Activated naive CD8-positive, alpha-beta T cell treated with anti-CD3 and anti-CD28 coated beads, Interleukin-2, amount 10 ng/mL, durations not matched to agents 7 days and 5 days (primary cell): Measurements from ENCODE around the gene CXCR6. TPM values are rescaled to one million over a fixed set of nuclear protein-coding genes. Genes with fewer than 3 reads are reported as not detected.

Source experiments
- ATAC-seq: fragments of 150-1000 bp; cut with Tn5 transposase; one replicate; pipeline ENCODE4 v1.10.0; 2021; ENCODE audit warnings: low read depth, moderate library complexity
- POLR2A ChIA-PET: fragments of 350-600 bp; sonication (Branson Sonifier 250); formaldehyde crosslinking; loops from one replicate; lab custom pipeline; 2021; ENCODE audit warnings: antibody characterized with exemption; lab: Charles Lee
- DNase-seq: peaks from one replicate; pipeline ENCODE4 v3.0.0; 2021
- H3K27ac Mint-ChIP-seq: one replicate; pipeline ENCODE4 v1.8.0; 2022; ENCODE audit warnings: mild to moderate bottlenecking, mixed read lengths
- H3K27me3 Mint-ChIP-seq: one replicate; pipeline ENCODE4 v1.8.0; 2022; ENCODE audit warnings: mild to moderate bottlenecking, moderate library complexity, mixed read lengths
- H3K36me3 Mint-ChIP-seq: one replicate; pipeline ENCODE4 v1.8.0; 2021; ENCODE audit warnings: mild to moderate bottlenecking, mixed read lengths
- H3K4me1 Mint-ChIP-seq: one replicate; pipeline ENCODE4 v1.8.0; 2021; ENCODE audit warnings: mixed read lengths
- H3K4me3 Mint-ChIP-seq: one replicate; pipeline ENCODE4 v1.8.0; 2022; ENCODE audit warnings: mild to moderate bottlenecking, moderate library complexity, mixed read lengths
- H3K9me3 Mint-ChIP-seq: one replicate; pipeline ENCODE4 v1.8.0; 2021; ENCODE audit warnings: mixed read lengths
- total RNA-seq, 2 experiments: library from RNA; stranded (reverse); gene quantifications; one replicate each; pipeline ENCODE4 v1.2.3, GENCODE V29; 2021

The CXCR6 gene
- total RNA-seq, 2 experiments from 2014 or later, result 12.4 to 13.5 TPM

DNA sequence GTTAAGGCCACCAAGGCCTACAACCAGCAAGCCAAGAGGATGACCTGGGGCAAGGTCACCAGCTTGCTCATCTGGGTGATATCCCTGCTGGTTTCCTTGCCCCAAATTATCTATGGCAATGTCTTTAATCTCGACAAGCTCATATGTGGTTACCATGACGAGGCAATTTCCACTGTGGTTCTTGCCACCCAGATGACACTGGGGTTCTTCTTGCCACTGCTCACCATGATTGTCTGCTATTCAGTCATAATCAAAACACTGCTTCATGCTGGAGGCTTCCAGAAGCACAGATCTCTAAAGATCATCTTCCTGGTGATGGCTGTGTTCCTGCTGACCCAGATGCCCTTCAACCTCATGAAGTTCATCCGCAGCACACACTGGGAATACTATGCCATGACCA is 3.6 kb downstream of the CXCR6 start:
- H3K4me3 Mint-ChIP-seq, result peak overlapping the region; percentile 76
- DNase-seq (no peak), ATAC-seq (no peak)
- no peaks in the 10 kb centered on the region for H3K27me3 Mint-ChIP-seq
- no peaks in the 10 kb centered on the region for H3K9me3 Mint-ChIP-seq
- peak overlapping the region; percentile 77 for H3K27ac Mint-ChIP-seq
- H3K4me1 Mint-ChIP-seq, result peaks cover 92% of the 10 kb centered on the region
- POLR2A ChIA-PET, result interaction anchor here (0.6 to 1.3 kb wide), 5 partner anchors 15 to 263 kb away, joined by 3 to 4 read pairs (median 3); no protein-coding TSS in a partner anchor
- H3K36me3 Mint-ChIP-seq, result peaks cover 66% of the 10 kb centered on the region

DNA sequence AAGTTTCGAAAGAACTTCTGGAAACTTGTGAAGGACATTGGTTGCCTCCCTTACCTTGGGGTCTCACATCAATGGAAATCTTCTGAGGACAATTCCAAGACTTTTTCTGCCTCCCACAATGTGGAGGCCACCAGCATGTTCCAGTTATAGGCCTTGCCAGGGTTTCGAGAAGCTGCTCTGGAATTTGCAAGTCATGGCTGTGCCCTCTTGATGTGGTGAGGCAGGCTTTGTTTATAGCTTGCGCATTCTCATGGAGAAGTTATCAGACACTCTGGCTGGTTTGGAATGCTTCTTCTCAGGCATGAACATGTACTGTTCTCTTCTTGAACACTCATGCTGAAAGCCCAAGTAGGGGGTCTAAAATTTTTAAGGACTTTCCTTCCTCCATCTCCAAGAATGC is 4.1 kb downstream of the CXCR6 start:
- ATAC-seq, result no peak
- Mint-ChIP-seq H3K4me1 (peaks cover 92% of the 10 kb centered on the region), H3K9me3 (no peaks in the 10 kb centered on the region), H3K4me3 (peak overlapping the region; percentile 4), H3K36me3 (peaks cover 66% of the 10 kb centered on the region), H3K27ac (peak overlapping the region; percentile 77), H3K27me3 (no peaks in the 10 kb centered on the region)
- POLR2A ChIA-PET, result interaction anchor here (0.6 to 1.3 kb wide), 5 partner anchors 15 to 262 kb away, joined by 3 to 4 read pairs (median 3); no protein-coding TSS in a partner anchor
- no peak for DNase-seq

GRCh38 chr3:45948311-45948781 is 5.1 kb downstream of the CXCR6 start:
- ATAC-seq (no peak), DNase-seq (no peak)
- H3K36me3 Mint-ChIP-seq, result peaks cover 73% of the 10 kb centered on the region
- H3K9me3 Mint-ChIP-seq, result no peaks in the 10 kb centered on the region
- peaks cover 90% of the 10 kb centered on the region for H3K4me1 Mint-ChIP-seq
- peak overlapping the region; percentile 94 for H3K27ac Mint-ChIP-seq
- no peaks in the 10 kb centered on the region for H3K27me3 Mint-ChIP-seq
- POLR2A ChIA-PET, result interaction anchor here (3.9 kb wide), 1 partner anchor 45 kb away, joined by 34 read pairs; no protein-coding TSS in a partner anchor
- H3K4me3 Mint-ChIP-seq, result peak overlapping the region; percentile 16

DNA sequence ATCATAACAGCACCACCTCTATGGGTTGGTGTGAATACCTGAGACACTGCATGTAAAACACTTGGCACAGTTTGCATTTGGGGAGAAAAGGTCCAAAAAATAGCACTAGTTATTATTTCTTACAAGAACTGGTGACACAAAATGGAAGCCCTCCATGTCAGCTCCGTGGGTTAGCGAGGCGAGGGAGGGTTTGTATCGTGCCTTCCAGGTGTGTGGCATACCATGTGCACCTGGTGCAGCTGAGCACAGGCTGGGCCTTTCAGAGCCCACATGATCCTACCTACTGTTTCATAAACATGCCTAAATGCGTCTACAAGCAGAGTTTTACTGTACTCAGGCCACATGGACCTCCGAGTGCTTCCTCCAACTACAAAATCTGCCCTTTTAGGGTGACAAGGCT is 5.6 kb downstream of the CXCR6 start:
- no peaks in the 10 kb centered on the region for H3K9me3 Mint-ChIP-seq
- DNase-seq, result no peak
- peak overlapping the region; percentile 16 for H3K4me3 Mint-ChIP-seq
- peak overlapping the region; percentile 94 for H3K27ac Mint-ChIP-seq
- no peaks in the 10 kb centered on the region for H3K27me3 Mint-ChIP-seq
- peaks cover 78% of the 10 kb centered on the region for H3K36me3 Mint-ChIP-seq
- POLR2A ChIA-PET, result interaction anchor here (3.9 kb wide), 1 partner anchor 45 kb away, joined by 34 read pairs; no protein-coding TSS in a partner anchor
- ATAC-seq, result no peak
- peaks cover 90% of the 10 kb centered on the region for H3K4me1 Mint-ChIP-seq

DNA sequence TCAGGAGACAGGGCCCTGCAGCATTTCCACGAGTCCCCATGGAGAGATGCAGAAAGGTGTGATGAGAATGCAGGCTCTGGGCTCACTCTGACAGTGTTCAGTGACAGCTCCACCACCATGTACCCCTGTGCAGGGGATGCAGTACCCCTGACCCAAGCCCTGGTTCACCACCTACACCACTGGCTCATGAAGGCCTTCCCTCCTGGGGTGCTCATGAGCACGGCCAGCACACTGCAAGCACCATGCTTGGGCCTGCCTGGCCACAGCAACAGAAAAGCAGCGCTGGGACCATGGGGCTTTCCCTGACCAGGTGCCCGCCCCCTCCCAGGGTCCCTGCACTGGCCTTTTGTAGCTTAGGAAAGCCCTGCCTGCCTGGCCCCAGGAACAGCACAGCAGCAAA is 6.2 kb downstream of the CXCR6 start:
- Mint-ChIP-seq H3K4me3 (peak overlapping the region; percentile 36), H3K4me1 (peaks cover 89% of the 10 kb centered on the region), H3K27me3 (no peaks in the 10 kb centered on the region), H3K9me3 (no peaks in the 10 kb centered on the region), H3K27ac (peak overlapping the region; percentile 94), H3K36me3 (peaks cover 82% of the 10 kb centered on the region)
- POLR2A ChIA-PET, result interaction anchor here (0.6 to 3.9 kb wide), 5 partner anchors 17 to 128 kb away, joined by 3 to 44 read pairs (median 10); no protein-coding TSS in a partner anchor
- ATAC-seq (no peak), DNase-seq (no peak)

DNA sequence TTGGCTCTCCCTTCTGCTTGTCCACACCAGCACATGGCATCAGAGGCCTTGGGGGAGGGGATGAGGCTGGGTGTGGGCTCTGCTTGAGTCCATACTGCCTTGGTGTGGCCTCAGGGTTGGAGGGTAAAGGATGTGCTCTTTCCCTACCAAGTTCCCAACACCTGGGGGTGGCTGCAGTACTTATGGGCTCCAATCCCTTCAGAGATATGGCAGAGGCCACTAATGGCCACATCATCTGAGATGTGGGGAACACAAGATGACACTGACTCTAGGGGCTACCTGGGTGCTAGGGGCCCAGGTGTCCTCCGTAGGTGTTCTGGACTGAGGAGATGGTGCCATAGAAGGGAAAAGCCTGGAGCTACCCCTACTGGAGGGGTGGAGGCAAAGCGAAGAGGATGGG is 6.9 kb downstream of the CXCR6 start:
- H3K4me3 Mint-ChIP-seq, result peak overlapping the region; percentile 36
- H3K4me1 Mint-ChIP-seq, result peaks cover 85% of the 10 kb centered on the region
- no peak for DNase-seq
- no peak for ATAC-seq
- POLR2A ChIA-PET, result interaction anchor here (0.6 to 3.9 kb wide), 14 partner anchors 9 to 260 kb away, joined by 3 to 44 read pairs (median 7); partner anchors contain the start of gene CCR1
- H3K27ac Mint-ChIP-seq, result peak overlapping the region; percentile 94
- H3K36me3 Mint-ChIP-seq, result peaks cover 85% of the 10 kb centered on the region
- H3K9me3 Mint-ChIP-seq, result no peaks in the 10 kb centered on the region
- H3K27me3 Mint-ChIP-seq, result no peaks in the 10 kb centered on the region

- H3K9me3 Mint-ChIP-seq, result no peaks in the 10 kb centered on the region
- peak; percentile 78 for ATAC-seq
- H3K4me1 Mint-ChIP-seq, result peaks cover 78% of the 10 kb centered on the region
- H3K27ac Mint-ChIP-seq, result peak overlapping the region; percentile 94
- POLR2A ChIA-PET, result interaction anchor here (0.7 to 3.9 kb wide), 17 partner anchors 10 to 261 kb away, joined by 3 to 44 read pairs (median 6); partner anchors contain the start of gene CCR1
- peak overlapping the region; percentile 60 for H3K4me3 Mint-ChIP-seq
- peak; percentile 60 for DNase-seq
- H3K27me3 Mint-ChIP-seq, result no peaks in the 10 kb centered on the region
- H3K36me3 Mint-ChIP-seq, result peaks cover 83% of the 10 kb centered on the region
These were observed 7.7 kb downstream of the CXCR6 start for GRCh38 chr3:45950686-45951600.

GRCh38 chr3:45951946-45952345 is 8.7 kb downstream of the CXCR6 start:
- no peak for DNase-seq

GRCh38 chr3:45952456-45952855 is 9.2 kb downstream of the CXCR6 start:
- peak overlapping the region; percentile 16 for H3K4me3 Mint-ChIP-seq
- peak overlapping the region; percentile 94 for H3K27ac Mint-ChIP-seq
- ATAC-seq, result no peak
- POLR2A ChIA-PET, result interaction anchor here (0.5 to 3.5 kb wide), 5 partner anchors 14 to 247 kb away, joined by 3 to 44 read pairs (median 3); no protein-coding TSS in a partner anchor
- H3K9me3 Mint-ChIP-seq, result no peaks in the 10 kb centered on the region
- no peak for DNase-seq
- H3K36me3 Mint-ChIP-seq, result peaks cover 81% of the 10 kb centered on the region
- no peaks in the 10 kb centered on the region for H3K27me3 Mint-ChIP-seq
- H3K4me1 Mint-ChIP-seq, result peaks cover 66% of the 10 kb centered on the region

More at GRCh38 chr3:45951946-45952345, 8.7 kb downstream of the CXCR6 start:
- Mint-ChIP-seq H3K36me3 (peaks cover 80% of the 10 kb centered on the region), H3K4me1 (peaks cover 68% of the 10 kb centered on the region), H3K4me3 (peak overlapping the region; percentile 60), H3K27ac (peak overlapping the region; percentile 94), H3K9me3 (no peaks in the 10 kb centered on the region), H3K27me3 (no peaks in the 10 kb centered on the region)
- POLR2A ChIA-PET, result interaction anchor here (0.5 to 3.9 kb wide), 8 partner anchors 14 to 256 kb away, joined by 3 to 44 read pairs (median 9); partner anchors contain the start of gene CCR1
- ATAC-seq, result no peak

GRCh38 chr3:45953536-45953935 is 10.3 kb downstream of the CXCR6 start:
- no peak overlapping the region for H3K27ac Mint-ChIP-seq
- ATAC-seq (no peak), DNase-seq (no peak)
- POLR2A ChIA-PET, result interaction anchor here (1.2 kb wide), 1 partner anchor 41 kb away, joined by 3 read pairs; no protein-coding TSS in a partner anchor
- no peaks in the 10 kb centered on the region for H3K27me3 Mint-ChIP-seq
- H3K9me3 Mint-ChIP-seq, result no peaks in the 10 kb centered on the region
- H3K4me1 Mint-ChIP-seq, result peaks cover 61% of the 10 kb centered on the region
- peaks cover 81% of the 10 kb centered on the region for H3K36me3 Mint-ChIP-seq
- H3K4me3 Mint-ChIP-seq, result no peak overlapping the region

DNA sequence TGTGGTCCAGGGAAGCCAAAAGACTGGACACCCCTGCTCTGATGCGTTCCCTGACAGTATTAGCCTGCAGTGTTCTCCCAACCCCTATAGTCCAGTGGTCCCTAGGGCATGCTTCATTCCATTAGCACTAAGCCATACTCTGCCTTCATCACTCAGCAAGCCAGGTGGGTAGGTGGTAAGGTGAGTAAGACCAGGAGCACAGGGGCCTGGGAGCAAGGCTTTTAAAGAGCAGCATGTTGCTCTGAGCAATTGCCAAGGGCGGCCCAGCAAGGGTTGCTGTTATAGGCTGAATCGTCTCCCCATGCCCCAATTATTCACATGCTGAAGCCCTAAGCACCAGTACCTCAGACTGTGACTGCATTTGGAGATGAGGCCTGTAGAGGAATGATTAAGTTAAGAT is 11.0 kb downstream of the CXCR6 start:
- POLR2A ChIA-PET, result no interaction called here
- Mint-ChIP-seq H3K27ac (no peak overlapping the region), H3K27me3 (no peaks in the 10 kb centered on the region), H3K4me1 (peaks cover 61% of the 10 kb centered on the region), H3K9me3 (no peaks in the 10 kb centered on the region), H3K36me3 (peaks cover 81% of the 10 kb centered on the region), H3K4me3 (no peak overlapping the region)
- no peak for ATAC-seq
- DNase-seq, result no peak

DNA sequence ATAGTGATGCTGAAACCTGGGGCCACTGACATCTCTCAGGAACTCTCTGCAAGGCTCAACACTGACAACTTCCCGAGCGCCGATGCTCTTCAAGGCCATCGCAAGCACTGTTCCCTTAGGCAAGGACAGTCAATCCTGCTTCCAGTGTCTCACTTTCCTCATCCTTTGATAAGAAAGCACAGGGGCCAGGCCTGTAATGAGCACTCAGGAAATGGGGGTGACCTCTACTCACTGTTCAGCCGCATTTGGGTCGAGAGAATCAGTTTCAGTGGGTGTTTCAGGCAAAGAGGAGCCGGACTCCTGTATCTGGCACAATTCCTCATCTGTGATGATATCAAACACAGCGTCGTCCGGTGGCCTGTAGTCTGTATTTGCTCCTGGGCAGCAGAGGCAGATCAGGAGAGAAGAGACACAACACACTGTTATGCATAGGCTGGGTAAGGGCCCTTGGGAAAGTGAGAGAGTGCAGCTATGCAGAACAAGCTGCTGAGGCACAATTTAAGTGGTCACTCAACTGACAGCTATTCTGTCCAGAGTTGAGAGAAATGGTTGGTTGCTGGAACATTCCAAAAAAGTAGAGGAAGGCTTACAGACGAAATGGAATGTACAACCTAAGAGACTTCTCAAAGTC is 11.9 kb downstream of the CXCR6 start:
- no peak overlapping the region for H3K4me3 Mint-ChIP-seq
- POLR2A ChIA-PET, result no interaction called here
- ATAC-seq (no peak), DNase-seq (no peak)
- H3K36me3 Mint-ChIP-seq, result peaks cover 84% of the 10 kb centered on the region
- no peaks in the 10 kb centered on the region for H3K9me3 Mint-ChIP-seq
- H3K27ac Mint-ChIP-seq, result no peak overlapping the region
- peaks cover 56% of the 10 kb centered on the region for H3K4me1 Mint-ChIP-seq
- H3K27me3 Mint-ChIP-seq, result no peaks in the 10 kb centered on the region

DNA sequence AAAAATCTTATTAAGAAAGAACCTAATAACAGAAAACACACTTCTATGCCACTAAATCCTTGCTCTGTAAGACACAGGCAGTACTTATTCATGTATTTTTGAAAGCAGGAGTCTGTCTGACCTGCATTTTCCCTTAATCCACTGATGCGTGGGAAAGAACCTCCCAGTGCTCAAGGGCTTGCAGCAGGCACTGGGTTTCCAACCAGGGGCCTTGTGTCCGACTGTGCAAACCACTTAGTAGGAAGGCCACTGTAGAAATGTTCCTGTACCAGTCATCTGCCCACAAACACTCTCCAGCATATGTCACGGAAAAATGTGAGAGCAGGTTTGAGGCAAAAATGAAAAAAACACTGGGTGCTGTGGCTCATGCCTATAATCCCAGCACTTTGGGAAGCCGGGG is 12.4 kb downstream of the CXCR6 start:
- Mint-ChIP-seq H3K27me3 (no peaks in the 10 kb centered on the region), H3K27ac (peak overlapping the region; percentile 25), H3K9me3 (no peaks in the 10 kb centered on the region), H3K4me1 (peaks cover 51% of the 10 kb centered on the region), H3K4me3 (no peak overlapping the region), H3K36me3 (peaks cover 88% of the 10 kb centered on the region)
- ATAC-seq, result no peak
- no peak for DNase-seq
- POLR2A ChIA-PET, result no interaction called here
